ENCODE measurements around the gene BCR.

DNA sequence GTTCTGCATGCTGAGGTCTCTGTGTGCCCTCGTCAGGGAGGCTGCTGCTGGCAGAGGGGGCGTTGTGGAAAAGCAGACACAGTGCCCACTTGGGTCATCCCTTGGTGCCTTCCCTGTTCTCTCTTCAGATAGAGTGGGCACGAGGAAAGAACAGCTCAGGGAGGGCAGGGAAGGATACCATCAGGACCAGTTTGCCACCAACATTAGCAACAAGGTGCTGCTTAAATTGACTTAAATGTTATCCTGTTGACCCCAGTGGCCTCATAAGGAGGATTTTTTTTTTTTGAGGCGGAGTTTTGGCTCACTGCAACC is 91.2 kb downstream of the BCR start:
- TF ChIP-seq POLR2A (IDR thresholded peaks at IDR 0.05; ENCODE audit: control extremely low read depth in 1 of 2, low read depth in 2 of 2, low read length in 2 of 2) (no peak), EP300 (IDR thresholded peaks at IDR 0.05; ENCODE audit: borderline replicate concordance in 1 of 2, low read depth in 2 of 2, low read length in 2 of 2) (no peak), POLR2AphosphoS5 (IDR thresholded peaks at IDR 0.05; ENCODE audit: low read depth, low read length) (no peak), FOSL1 (IDR thresholded peaks at IDR 0.05; ENCODE audit: insufficient read depth, low read depth, low read length) (no peak)
- TF ChIP-seq, protein P1, sequence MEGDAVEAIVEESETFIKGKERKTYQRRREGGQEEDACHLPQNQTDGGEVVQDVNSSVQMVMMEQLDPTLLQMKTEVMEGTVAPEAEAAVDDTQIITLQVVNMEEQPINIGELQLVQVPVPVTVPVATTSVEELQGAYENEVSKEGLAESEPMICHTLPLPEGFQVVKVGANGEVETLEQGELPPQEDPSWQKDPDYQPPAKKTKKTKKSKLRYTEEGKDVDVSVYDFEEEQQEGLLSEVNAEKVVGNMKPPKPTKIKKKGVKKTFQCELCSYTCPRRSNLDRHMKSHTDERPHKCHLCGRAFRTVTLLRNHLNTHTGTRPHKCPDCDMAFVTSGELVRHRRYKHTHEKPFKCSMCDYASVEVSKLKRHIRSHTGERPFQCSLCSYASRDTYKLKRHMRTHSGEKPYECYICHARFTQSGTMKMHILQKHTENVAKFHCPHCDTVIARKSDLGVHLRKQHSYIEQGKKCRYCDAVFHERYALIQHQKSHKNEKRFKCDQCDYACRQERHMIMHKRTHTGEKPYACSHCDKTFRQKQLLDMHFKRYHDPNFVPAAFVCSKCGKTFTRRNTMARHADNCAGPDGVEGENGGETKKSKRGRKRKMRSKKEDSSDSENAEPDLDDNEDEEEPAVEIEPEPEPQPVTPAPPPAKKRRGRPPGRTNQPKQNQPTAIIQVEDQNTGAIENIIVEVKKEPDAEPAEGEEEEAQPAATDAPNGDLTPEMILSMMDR (IDR thresholded peaks at IDR 0.05; ENCODE audit: control extremely low read depth in 1 of 3, insufficient read depth in 1 of 3, low read depth in 1 of 3, low read length in 3 of 3), result no peak

All from H1 (cell line).